Progenitor cell of endocrine pancreas (in vitro differentiated cells): Measurements from ENCODE around the gene IL4. TPM values are rescaled to one million over a fixed set of nuclear protein-coding genes. Genes with fewer than 3 reads are reported as not detected.
A peak's percentile ranks its signal among the peaks of the same experiment; 100 is the strongest.

Experiments used
- DNase-seq: peaks from one replicate; pipeline ENCODE4 v3.0.0; 2021; ENCODE audit warnings: low spot score; ENCODE audit not compliant: unreplicated experiment
- H3K27ac Mint-ChIP-seq: 2 replicates; pipeline ENCODE4 v1.8.0; 2021; ENCODE audit warnings: mild to moderate bottlenecking, moderate library complexity, mixed read lengths
- H3K27me3 Mint-ChIP-seq: 2 replicates; pipeline ENCODE4 v1.8.0; 2021; ENCODE audit warnings: mixed read lengths
- H3K36me3 Mint-ChIP-seq: 2 replicates; pipeline ENCODE4 v1.8.0; 2022; ENCODE audit warnings: mixed read lengths; ENCODE audit not compliant: insufficient read depth
- H3K4me1 Mint-ChIP-seq: 2 replicates; pipeline ENCODE4 v1.8.0; 2021; ENCODE audit warnings: low read depth, mixed read lengths
- H3K4me3 Mint-ChIP-seq: 2 replicates; pipeline ENCODE4 v1.8.0; 2021; ENCODE audit warnings: low read depth, mild to moderate bottlenecking, moderate library complexity, mixed read lengths
- H3K9me3 Mint-ChIP-seq: 2 replicates; pipeline ENCODE4 v1.8.0; 2021; ENCODE audit warnings: low read depth, mixed read lengths
- CTCF ChIP-seq: fragments of 200-600 bp; sonication (generic); IDR thresholded peaks from one replicate; pipeline ENCODE4 v1.5.0; 2021; ENCODE audit warnings: antibody characterized with exemption, mild to moderate bottlenecking; ENCODE audit not compliant: unreplicated experiment
- total RNA-seq: library from RNA; stranded (reverse); gene quantifications from 2 replicates; pipeline ENCODE4 v1.2.1, GENCODE V29; 2021

Gene IL4
- total RNA-seq, 1 donor from 2014 or later: not detected

- no peaks in the 10 kb centered on the region for H3K27me3 Mint-ChIP-seq
These were observed 37.9 kb upstream of the IL4 start for GRCh38 chr5:132635873-132636272.

GRCh38 chr5:132637241-132637640 lies 36.5 kb upstream of the IL4 start:
- Mint-ChIP-seq H3K36me3 (peaks cover 20% of the 10 kb centered on the region), H3K4me1 (no peaks in the 10 kb centered on the region), H3K27me3 (no peaks in the 10 kb centered on the region), H3K27ac (peak overlapping the region; percentile 67), H3K9me3 (no peaks in the 10 kb centered on the region), H3K4me3 (no peak overlapping the region)
- no peak for TF ChIP-seq CTCF
- no peak for DNase-seq

More at GRCh38 chr5:132635873-132636272, 37.9 kb upstream of the IL4 start:
- Mint-ChIP-seq H3K4me3 (no peak overlapping the region), H3K27ac (no peak overlapping the region), H3K36me3 (peaks cover 19% of the 10 kb centered on the region), H3K9me3 (no peaks in the 10 kb centered on the region), H3K4me1 (no peaks in the 10 kb centered on the region)
- no peak for TF ChIP-seq CTCF
- no peak for DNase-seq

- TF ChIP-seq CTCF: no peak
- Mint-ChIP-seq H3K27ac (no peak overlapping the region), H3K27me3 (no peaks in the 10 kb centered on the region), H3K9me3 (no peaks in the 10 kb centered on the region), H3K4me3 (no peak overlapping the region), H3K4me1 (no peaks in the 10 kb centered on the region), H3K36me3 (peaks cover 24% of the 10 kb centered on the region)
- no peak for DNase-seq
These were observed 34.1 kb upstream of the IL4 start for GRCh38 chr5:132639706-132640130.

GRCh38 chr5:132640613-132641012 lies 33.2 kb upstream of the IL4 start:
- Mint-ChIP-seq H3K4me3 (no peak overlapping the region), H3K27me3 (no peaks in the 10 kb centered on the region), H3K27ac (peak overlapping the region; percentile 54), H3K9me3 (no peaks in the 10 kb centered on the region), H3K4me1 (no peaks in the 10 kb centered on the region), H3K36me3 (peaks cover 31% of the 10 kb centered on the region)
- DNase-seq: no peak
- TF ChIP-seq CTCF: no peak

GRCh38 chr5:132641241-132641723 lies 32.5 kb upstream of the IL4 start:
- Mint-ChIP-seq H3K27me3 (no peaks in the 10 kb centered on the region), H3K27ac (no peak overlapping the region), H3K4me3 (no peak overlapping the region), H3K36me3 (peaks cover 31% of the 10 kb centered on the region), H3K4me1 (no peaks in the 10 kb centered on the region), H3K9me3 (no peaks in the 10 kb centered on the region)
- TF ChIP-seq CTCF: no peak
- no peak for DNase-seq
